GM12872 (cell line): ENCODE data around the gene MTMR11.

Source experiments
- TF ChIP-seq, protein P1 (sequence below): IDR thresholded peaks from 3 replicates; pipeline ENCODE4 v1.5.1; 2011; ENCODE audit warnings: low read depth, mild to moderate bottlenecking, low read length, moderate library complexity; ENCODE audit not compliant: insufficient read depth

MTMR11 gene

DNA sequence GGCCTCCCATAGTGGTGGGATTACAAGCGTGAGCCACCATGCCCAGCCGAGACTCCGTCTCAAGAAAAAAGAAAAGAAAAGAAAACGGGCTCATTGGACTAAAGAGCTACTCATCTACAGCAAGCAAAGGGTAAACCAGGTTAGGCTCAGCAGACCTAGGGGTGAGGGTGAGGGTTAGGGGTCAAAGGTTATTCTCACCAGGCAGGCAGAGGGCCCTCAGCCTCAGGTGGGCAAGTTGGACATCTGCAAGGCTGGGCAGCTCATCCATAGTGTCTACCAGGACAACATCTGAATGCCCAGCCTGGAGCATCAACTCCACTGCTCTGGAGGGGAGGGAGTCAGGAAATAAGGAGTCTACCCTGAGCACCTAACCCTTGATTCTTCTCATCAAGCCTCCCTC lies 3.5 kb downstream of the MTMR11 start:
- TF ChIP-seq, protein P1, sequence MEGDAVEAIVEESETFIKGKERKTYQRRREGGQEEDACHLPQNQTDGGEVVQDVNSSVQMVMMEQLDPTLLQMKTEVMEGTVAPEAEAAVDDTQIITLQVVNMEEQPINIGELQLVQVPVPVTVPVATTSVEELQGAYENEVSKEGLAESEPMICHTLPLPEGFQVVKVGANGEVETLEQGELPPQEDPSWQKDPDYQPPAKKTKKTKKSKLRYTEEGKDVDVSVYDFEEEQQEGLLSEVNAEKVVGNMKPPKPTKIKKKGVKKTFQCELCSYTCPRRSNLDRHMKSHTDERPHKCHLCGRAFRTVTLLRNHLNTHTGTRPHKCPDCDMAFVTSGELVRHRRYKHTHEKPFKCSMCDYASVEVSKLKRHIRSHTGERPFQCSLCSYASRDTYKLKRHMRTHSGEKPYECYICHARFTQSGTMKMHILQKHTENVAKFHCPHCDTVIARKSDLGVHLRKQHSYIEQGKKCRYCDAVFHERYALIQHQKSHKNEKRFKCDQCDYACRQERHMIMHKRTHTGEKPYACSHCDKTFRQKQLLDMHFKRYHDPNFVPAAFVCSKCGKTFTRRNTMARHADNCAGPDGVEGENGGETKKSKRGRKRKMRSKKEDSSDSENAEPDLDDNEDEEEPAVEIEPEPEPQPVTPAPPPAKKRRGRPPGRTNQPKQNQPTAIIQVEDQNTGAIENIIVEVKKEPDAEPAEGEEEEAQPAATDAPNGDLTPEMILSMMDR = no peak

GRCh38 chr1:149932474-149932873 lies 4.2 kb downstream of the MTMR11 start:
- TF ChIP-seq, protein P1 = no peak

GRCh38 chr1:149931212-149931790 lies 5.4 kb downstream of the MTMR11 start:
- TF ChIP-seq, protein P1 = no peak

DNA sequence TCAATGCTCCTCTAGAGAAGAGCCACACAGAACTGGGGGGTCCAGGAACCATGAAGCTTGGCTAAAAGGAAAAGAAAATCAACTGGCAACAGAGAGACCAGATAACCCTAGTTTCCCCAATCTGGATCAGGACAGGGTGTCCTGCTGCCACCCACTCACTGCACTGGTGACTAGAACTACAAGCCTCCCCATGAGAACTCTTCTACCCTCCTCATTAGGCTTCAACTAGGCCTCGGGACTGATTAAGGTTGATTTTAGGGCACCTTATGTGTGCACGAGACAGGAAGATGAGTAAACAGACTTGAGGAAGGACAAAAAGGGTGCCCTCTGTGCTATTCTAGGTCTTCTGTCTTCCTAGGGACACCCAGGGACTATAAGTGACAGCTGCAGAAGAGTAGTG lies 6.8 kb downstream of the MTMR11 start:
- TF ChIP-seq, protein P1 = no peak

DNA sequence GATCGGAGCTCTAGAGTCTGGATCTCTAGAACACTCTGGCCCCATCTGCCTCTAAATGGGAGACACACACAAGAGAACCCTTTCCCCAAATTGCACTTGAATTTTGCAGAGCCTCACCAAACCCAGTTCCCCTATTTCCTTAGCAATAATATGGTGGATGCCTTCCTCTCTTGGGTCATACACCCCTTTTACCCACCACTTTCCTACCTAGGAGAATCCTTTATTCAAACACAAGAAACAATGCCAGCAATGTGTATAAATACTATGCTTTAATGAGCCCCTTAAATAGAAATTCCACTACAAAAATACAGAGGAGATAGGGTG lies 8.3 kb downstream of the MTMR11 start:
- TF ChIP-seq, protein P1 = no peak

DNA sequence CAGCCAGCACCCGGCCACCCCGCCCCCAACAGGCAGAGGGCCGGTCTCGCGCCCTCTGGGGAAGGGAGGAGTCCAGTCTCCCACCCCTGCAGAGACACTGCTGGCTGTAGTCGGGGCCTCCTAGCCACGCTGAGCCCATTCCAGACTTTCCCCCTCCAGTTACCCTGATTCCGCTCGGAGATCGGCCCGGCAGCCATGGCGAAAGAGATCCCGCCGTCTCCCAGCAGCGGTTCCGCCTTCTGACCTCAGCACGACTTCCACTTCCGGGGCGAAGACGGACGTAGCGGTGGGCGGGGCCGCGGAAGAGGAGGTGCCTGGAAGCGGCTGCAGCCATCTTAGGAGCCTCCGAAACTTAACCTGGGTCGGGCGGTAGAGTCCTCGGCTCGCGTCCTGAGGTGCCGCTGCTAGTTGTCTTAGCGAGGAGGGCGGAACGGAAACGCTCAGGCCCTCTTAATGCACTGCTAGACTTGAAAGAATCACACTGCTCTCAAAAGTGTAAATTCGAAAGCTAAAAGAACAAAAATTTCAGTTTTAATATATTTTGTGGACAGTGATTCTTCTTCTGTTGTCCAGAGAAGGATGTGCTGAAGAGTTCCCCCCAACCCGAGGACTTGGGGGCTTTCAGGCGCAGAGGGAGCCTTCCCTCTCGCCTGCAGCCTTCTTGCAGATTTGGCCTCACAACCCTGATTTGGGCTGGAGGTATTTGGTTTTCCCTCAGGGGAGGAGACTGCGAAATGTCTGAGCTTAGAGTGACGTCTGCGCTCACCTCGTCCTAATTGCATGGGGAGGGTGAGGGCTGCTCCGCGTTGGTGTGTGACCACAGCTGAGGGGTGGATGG lies 8.9 kb downstream of the MTMR11 start, which contains the start of gene SF3B4:
TSS of gene SF3B4 (minus strand) at position 241 of the 838 bp plus-strand sequence. CDS start at position 197, 44 bp downstream.
- TF ChIP-seq, protein P1 = no peak

GRCh38 chr1:149927056-149927562 lies 9.6 kb downstream of the MTMR11 start:
- TF ChIP-seq, protein P1 = no peak
